Measurements from ENCODE around the gene SLC41A1. TPM values are rescaled to one million over a fixed set of nuclear protein-coding genes. Genes with fewer than 3 reads are reported as not detected.

SLC41A1 gene
- total RNA-seq, 1 donor from 2014 or later: 8.1 TPM

DNA sequence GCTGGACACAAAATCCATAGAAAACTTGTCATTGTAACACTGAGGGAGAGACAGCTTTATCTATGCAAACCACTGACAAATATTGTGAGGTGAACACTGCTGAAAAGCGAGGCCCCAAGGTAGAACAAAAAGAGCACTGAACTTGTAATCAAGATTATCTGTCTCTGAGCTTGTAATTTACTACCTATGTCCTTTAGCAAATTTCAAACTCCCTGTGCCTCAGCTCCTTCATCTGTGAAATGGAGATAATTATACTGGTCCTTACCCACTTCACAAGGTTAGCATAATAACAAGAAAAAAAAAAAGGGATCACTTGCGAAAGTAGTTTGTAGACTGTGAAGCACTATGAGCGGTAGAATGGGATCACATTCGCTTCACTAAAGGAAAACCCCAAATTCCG lies 58.1 kb downstream of the SLC41A1 start:
- no peak for DNase-seq (ENCODE audit: low read depth in 2 of 2)

DNA sequence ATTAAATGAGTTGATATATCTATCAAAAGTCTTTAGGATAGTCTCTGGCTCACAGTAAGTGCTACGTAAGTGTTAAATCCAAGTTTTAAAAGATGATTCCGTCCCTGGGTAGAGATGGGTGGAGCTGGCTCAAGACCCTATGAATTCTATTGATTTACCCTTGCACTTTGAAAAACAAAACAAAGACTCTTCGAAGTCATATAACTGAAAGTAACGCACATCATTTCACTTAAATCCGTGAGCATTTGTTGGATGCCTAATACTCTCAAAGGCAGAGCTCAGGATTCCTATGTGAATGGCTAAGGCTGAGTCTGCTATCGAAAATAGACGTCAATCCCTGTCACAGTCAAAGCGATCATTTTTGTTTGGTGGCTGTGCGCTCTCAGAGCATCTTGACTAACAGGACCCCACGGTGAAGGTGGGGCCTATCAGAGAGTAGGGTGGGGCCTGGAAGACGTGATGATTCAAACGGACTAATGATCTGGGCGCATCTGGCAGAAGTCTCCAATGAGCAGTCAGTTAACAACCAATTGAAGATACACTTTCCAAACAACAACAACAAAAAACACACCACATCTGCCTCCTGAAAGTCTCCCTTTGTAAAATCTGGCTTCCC lies 61.9 kb downstream of the SLC41A1 start:
- DNase-seq (ENCODE audit: low read depth in 2 of 2): peak in 1 of 2 donors; percentile 56

DNA sequence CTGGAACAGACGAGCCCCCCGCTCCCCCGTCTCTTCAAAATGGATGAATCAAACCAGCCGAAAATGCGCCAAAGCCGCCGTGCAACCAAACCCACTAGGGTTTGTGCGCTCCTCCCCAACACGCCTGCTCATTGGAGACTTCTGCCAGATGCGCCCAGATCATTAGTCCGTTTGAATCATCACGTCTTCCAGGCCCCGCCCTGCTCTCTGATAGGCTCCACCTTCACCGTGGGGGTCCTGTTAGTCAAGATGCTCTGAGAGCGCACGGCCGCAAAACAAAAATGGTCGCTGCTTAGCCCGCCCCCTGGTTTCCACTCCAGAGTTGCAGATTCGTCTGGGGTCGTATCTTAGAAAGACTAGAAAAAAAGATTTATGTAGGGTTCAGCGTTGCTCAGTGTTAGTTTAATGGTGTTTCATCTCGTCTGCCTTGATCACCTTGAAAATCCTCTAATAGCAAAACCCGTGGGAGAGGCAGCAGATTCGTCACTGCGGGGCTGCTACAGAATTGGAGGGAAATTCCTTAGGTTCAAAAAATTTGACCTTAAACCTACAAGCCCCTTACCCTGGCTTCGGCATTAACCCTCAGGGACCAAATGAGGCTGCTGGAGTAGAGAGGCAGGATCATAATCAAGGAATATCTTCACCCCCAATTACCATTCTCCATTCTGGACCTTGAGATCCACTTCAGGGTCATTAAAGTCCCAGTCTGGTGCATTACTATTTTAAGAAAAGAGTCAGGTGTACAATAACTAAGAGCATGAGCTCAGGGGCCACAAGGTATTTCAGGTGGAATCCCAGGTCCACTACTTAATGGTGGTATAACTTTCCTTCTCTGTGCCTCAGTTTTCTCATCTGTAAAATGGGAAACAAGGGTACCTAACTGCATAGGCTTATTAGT lies 62.6 kb downstream of the SLC41A1 start, which contains the start of gene NUCKS1:
TSS of gene NUCKS1 (minus strand) at position 45 of the 898 bp plus-strand sequence. CDS start 209 bp downstream, outside the sequence.
- DNase-seq (ENCODE audit: low read depth in 2 of 2): peak; percentile 99

DNA sequence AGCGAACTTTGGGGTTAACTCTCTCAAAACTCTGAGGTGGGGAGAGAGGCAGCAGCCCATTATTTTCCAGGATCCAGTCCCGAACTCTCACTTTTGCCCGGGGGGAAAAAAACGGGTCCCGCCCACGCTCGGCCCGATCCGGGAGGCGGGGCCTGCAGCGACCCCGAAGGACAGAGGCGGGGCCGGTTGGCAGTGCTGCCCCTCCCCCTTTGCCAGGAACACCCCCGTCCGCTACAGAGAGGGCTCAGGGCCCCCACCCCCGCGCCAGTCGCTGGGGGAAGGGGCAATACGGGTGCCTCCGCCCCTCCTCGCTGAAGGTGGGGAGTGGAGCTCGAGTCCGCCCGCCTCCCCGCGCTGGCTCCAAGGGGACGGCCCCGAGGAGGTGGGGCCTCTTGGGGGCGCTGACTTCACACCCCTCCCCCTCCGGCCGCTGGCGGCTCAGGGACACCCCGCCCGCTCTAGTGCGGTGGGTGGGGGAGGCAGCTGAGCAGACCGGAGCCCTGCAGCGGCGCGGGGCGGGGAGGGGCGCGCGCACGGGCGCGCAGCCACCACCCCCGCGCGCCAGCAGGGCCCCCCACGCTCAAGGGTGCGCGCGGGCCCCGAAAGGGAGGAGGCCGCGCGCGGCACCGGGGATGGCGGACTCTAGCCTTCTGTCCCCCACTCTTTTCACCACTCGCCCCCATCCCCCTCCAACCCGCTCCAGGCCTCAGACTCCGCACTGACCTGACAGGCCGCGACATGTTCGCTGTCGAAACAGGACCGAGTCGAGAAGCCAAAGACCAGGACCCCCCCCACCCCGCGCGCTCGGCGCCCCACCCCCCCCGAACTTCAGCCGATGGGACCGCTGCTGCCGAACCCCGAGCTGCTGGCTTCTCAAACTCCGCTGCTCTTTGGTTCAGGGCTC lies 63.5 kb downstream of the SLC41A1 start:
- peak; percentile 92 to 98 for DNase-seq (ENCODE audit: low read depth in 2 of 2)

DNA sequence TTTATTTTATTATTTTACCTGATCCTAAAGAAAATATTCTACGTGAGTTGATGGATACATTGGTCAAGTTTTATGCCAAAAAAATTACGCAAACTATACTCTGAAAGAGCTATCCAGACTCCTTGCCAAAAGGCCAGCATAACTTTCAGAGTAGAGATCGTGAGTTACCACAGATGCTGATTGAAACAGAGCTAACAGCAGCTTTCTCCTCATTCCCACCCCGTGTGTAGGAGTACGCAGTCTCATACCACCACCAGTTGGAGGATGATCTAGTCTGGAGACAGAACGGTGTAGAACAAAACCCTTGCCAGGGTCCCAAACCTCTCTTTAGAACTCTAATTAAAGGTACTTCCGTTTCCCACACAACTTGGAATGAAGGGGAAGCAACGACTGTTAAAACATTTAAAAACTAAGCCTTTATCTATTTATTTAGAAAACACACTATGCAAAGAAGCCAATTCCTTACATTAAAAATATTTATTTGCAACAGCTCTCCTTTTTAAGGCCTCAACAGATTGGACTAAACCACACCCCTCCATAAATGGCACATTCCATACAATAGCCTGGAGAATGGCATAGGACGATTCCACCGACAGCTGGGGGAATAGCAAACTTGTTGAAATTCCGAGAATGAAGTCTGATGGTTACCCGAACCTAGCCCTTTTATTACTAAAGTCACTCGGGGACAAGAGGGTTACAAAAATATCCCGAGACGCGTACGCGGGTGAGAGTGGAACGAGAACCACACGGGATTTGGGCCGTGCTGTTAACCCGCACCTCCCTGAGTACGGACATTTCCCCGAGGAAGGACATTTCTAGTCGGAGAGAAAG lies 64.4 kb downstream of the SLC41A1 start:
- peak; percentile 48 to 64 for DNase-seq (ENCODE audit: low read depth in 2 of 2)

DNA sequence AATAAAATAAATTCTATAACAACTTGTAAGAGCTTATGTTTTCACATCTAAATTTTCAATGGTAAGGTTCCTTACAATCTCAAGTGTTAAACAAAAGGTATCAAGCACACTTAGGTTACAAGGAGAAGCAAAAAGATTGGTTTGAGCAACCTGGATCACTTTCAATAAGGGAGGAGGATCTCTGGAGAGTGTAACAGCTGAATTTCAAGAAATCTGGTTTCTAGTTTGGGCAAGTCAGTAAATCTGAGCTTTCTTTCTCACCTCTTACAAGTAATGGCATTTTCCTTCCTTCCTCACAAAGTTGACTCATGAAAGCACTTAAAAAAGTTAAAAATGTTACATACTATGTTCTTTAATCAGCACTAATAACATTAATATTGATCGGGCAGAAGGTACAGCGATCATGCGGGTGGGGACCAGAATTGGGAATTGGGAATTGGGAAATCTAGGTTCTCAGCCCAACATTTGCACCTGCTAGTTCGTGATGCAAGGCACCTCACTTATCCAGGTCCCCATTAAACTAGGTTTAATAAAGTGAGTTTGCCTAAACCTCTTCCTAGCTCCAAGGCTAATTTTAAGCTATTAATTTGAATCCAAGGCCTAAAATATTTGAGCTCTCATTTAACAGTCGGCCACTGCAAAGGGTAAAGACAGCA lies 66.1 kb downstream of the SLC41A1 start:
- DNase-seq (ENCODE audit: low read depth in 2 of 2): peak in 1 of 2 donors; percentile 2

DNA sequence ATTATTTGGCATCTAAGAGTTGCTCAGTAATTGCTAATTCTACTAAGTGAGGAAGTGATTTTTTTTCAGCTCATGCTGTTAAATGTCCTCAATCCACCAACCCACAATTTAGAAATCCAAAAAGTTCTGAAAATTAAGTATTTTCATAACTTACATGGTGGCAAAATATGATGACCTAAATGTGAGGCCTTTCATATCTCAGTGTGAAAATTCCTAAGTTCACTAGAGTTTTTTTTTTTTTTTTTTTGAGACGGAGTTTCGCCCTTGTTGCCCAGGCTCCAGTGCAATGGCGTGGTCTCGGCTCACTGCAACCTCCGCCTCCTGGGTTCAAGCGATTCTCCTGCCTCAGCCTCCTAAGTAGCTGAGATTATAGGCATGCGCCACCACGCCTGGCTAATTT lies 68.6 kb downstream of the SLC41A1 start:
- no peak for DNase-seq (ENCODE audit: low read depth in 2 of 2)

DNA sequence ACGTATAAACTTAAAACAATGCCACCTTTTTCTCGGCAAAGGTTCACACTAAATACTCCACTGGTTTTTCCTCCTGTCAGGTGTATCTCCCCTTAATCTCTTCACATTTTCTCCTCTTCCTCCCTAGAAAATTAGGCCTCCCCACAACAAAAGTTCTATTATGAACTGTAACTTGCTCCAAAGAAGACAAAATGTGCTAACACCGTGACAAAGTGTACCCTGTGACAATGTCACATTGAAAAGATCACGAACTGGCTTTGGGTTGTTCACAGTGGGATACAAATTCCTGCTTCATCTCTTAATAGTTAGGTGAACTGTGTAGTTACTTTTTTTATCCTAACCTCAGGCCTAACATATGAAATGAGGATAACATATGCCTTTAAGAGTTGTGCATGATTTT lies 69.0 kb downstream of the SLC41A1 start:
- DNase-seq (ENCODE audit: low read depth in 2 of 2): no peak

DNA sequence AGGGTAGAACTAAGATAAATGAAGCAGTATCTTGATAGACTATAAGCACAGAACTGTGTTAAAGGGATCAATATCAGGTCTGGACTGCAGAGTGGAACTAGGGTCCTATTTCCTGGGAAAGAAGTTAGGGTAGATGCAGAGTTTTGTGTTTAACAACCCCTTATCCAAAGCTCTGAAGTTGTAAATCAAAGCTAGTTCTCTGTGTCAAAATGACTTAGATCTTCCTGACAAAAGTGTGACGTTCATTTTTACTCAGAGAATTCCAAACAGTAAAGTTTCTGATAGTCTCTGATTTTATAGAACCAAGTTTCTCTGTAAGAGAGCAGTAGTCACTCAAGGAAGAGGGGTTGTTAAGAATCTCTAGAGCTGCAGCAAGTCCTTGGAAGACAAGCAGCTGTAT lies 71.3 kb downstream of the SLC41A1 start:
- DNase-seq (ENCODE audit: low read depth in 2 of 2): no peak

DNA sequence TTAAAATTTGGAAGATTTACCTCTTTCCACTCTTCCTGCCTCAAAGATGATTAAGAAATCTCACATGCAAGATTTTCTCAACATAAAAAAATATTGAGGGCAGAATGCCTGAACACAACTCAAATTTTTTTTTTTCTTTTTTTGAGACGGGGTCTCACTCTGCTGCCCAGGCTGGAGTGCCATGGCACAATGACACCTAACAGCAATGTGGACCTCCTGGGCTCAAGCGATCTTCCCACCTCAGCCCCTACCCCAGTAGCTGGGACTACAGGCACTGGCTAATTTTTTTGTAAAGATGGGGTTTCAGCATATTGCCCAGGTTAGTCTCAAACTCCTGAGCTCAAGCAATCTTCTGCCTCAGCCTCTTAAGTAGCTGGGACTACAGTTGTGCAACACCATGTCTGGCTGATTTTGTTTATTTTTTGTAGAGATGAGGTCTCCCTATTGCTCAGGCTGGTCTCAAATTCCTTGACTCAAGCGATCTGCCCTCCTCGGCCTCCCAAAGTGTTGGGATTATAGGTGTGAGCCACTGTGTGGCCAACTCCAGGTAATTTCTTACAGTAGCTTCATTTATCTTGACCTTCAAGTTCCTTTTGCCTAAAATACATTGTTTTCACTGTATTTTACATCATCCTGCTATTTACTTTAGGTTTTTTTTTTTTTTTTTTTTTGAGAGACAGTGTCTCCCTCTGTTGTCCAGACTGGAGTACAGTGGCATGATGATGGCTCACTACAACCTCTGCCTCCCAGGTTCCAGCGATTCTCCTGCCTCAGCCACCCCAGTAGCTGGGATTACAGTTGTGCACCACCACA lies 73.4 kb downstream of the SLC41A1 start:
- DNase-seq (ENCODE audit: low read depth in 2 of 2): peak in 1 of 2 donors; percentile 13

Other genes with a start within 250 kb of the SLC41A1 start
- gene ELK4, start 181.2 kb downstream of the SLC41A1 start, total RNA-seq: 33.4 and 44.0 TPM in 2 replicates
- 14.8 and 53.0 TPM in 2 replicates for gene SLC45A3, start 132.7 kb downstream of the SLC41A1 start, total RNA-seq
- gene NUCKS1, start 63.0 kb downstream of the SLC41A1 start, total RNA-seq: 85.8 and 128 TPM in 2 replicates
- 18.1 and 30.8 TPM in 2 replicates for gene RAB29, start 37.7 kb downstream of the SLC41A1 start, total RNA-seq
- gene PM20D1, start 36.9 kb upstream of the SLC41A1 start, total RNA-seq: under 0.01 and 0.25 TPM in 2 replicates
- gene SLC26A9, start 130.3 kb upstream of the SLC41A1 start, total RNA-seq: not detected in 2 replicates
- under 0.01 TPM in 1 of 2 replicates, not detected in the other for gene RAB7B, start 190.2 kb upstream of the SLC41A1 start, total RNA-seq
- gene CTSE, start 210.7 kb upstream of the SLC41A1 start, total RNA-seq: not detected in 2 replicates
- gene RHEX, start 240.0 kb upstream of the SLC41A1 start, total RNA-seq: not detected in 2 replicates

Data from dermis microvascular lymphatic vessel endothelial cell (primary cell).